HEK293 (cell line): ENCODE data around the gene CLTCL1.
A peak's percentile ranks its signal among the peaks of the same experiment; 100 is the strongest.

Source experiments
- CTCF ChIA-PET: fragments of 350-600 bp; formaldehyde crosslinking; extraction: SDS; loops from one replicate; lab custom pipeline; 2021; ENCODE audit warnings: antibody characterized with exemption; lab: Yijun Ruan, JAX
- POLR2A ChIA-PET: fragments of 300-600 bp; formaldehyde crosslinking; extraction: SDS; loops from one replicate; lab custom pipeline; 2020; ENCODE audit warnings: antibody characterized with exemption, inconsistent platforms; lab: Yijun Ruan, JAX
- H3K27ac ChIP-seq: fragments of 200-500 bp; sonication (Bioruptor generic); 2 replicates; pipeline ENCODE4 v1.5.1; 2014; ENCODE audit warnings: low read depth, low read length, control low read depth, inconsistent platforms; ENCODE audit errors: extremely low read depth
- H3K36me3 ChIP-seq, 2 experiments: fragments of 200-500 bp in 1 of 2; sonication (Bioruptor generic) in 1 of 2; 1 replicate in 1 of 2; 2 replicates in 1 of 2; pipeline ENCODE4 v1.5.1; 2014 to 2017; ENCODE audit warnings: inconsistent platforms in 2 of 2, low read length in 2 of 2; ENCODE audit not compliant: control insufficient read depth in 2 of 2, insufficient read depth in 1 of 2
- H3K4me1 ChIP-seq: fragments of 200-500 bp; sonication (Bioruptor generic); 2 replicates; pipeline ENCODE4 v1.5.1; 2014; ENCODE audit warnings: mild to moderate bottlenecking, low read length, inconsistent platforms; ENCODE audit not compliant: control insufficient read depth, insufficient read depth
- H3K4me3 ChIP-seq: 2 replicates; pipeline ENCODE4 v1.5.1; 2011; ENCODE audit warnings: low read depth, mild to moderate bottlenecking, control low read depth, low read length, moderate library complexity
- H3K9me3 ChIP-seq: fragments of 200-500 bp; sonication (Bioruptor generic); 2 replicates; pipeline ENCODE4 v1.5.1; 2014; ENCODE audit warnings: low read depth, low read length, inconsistent platforms; ENCODE audit not compliant: control insufficient read depth, insufficient read depth
- EGR2 ChIP-seq: fragments of 450-650 bp; formaldehyde crosslinking; IDR thresholded peaks from 2 replicates; pipeline ENCODE4 v1.5.1; 2016; ENCODE audit warnings: low read depth, missing biosample characterization, missing genetic modification characterization
- KLF8 ChIP-seq: fragments of 450-650 bp; formaldehyde crosslinking; IDR thresholded peaks from 2 replicates; pipeline ENCODE4 v1.5.1; 2016; ENCODE audit warnings: missing biosample characterization, missing genetic modification characterization
- ZFHX2 ChIP-seq: fragments of 450-650 bp; formaldehyde crosslinking; conservative IDR thresholded peaks from 2 replicates; pipeline ENCODE4 v1.5.1; 2016; ENCODE audit warnings: missing biosample characterization, missing genetic modification characterization
- ZIC2 ChIP-seq: fragments of 450-650 bp; formaldehyde crosslinking; IDR thresholded peaks from 2 replicates; pipeline ENCODE4 v1.5.1; 2016; ENCODE audit warnings: missing biosample characterization, missing genetic modification characterization
- ZNF112 ChIP-seq: fragments of 450-650 bp; formaldehyde crosslinking; IDR thresholded peaks from 2 replicates; pipeline ENCODE4 v1.5.0; 2017; ENCODE audit warnings: missing biosample characterization, missing genetic modification characterization
- ZNF174 ChIP-seq: fragments of 450-650 bp; formaldehyde crosslinking; IDR thresholded peaks from 2 replicates; pipeline ENCODE4 v1.5.0; 2017; ENCODE audit warnings: missing biosample characterization, mild to moderate bottlenecking, missing genetic modification characterization
- ZNF19 ChIP-seq: fragments of 450-650 bp; formaldehyde crosslinking; IDR thresholded peaks from 2 replicates; pipeline ENCODE4; 2016; ENCODE audit warnings: missing biosample characterization, missing genetic modification characterization, low read depth
- ZNF223 ChIP-seq: fragments of 450-650 bp; formaldehyde crosslinking; IDR thresholded peaks from 2 replicates; pipeline ENCODE4 v1.5.1; 2016; ENCODE audit warnings: missing biosample characterization, missing genetic modification characterization
- ZNF335 ChIP-seq: fragments of 450-650 bp; formaldehyde crosslinking; conservative IDR thresholded peaks from 2 replicates; pipeline ENCODE4 v1.5.1; 2016; ENCODE audit warnings: missing biosample characterization, missing genetic modification characterization
- ZNF404 ChIP-seq: fragments of 450-650 bp; formaldehyde crosslinking; IDR thresholded peaks from 2 replicates; pipeline ENCODE4 v1.5.1; 2017; ENCODE audit warnings: missing biosample characterization, missing genetic modification characterization
- ZNF510 ChIP-seq: fragments of 450-650 bp; formaldehyde crosslinking; IDR thresholded peaks from 2 replicates; pipeline ENCODE4 v1.5.1; 2018; ENCODE audit warnings: mild to moderate bottlenecking, missing genetic modification characterization, missing biosample characterization; ENCODE audit not compliant: insufficient replicate concordance
- ZNF549 ChIP-seq: fragments of 450-650 bp; IDR thresholded peaks from 2 replicates; pipeline ENCODE4 v1.5.1; 2018; ENCODE audit warnings: missing biosample characterization, missing genetic modification characterization, mild to moderate bottlenecking, inconsistent platforms, moderate library complexity
- TF ChIP-seq, protein P1 (sequence below): fragments of 450-650 bp; formaldehyde crosslinking; IDR thresholded peaks from 2 replicates; pipeline ENCODE4 v1.5.1; 2017; ENCODE audit warnings: missing biosample characterization, missing genetic modification characterization
- TF ChIP-seq, protein P2 (sequence below): fragments of 450-650 bp; IDR thresholded peaks from 2 replicates; pipeline ENCODE4 v1.5.1; 2018; ENCODE audit warnings: missing biosample characterization, missing genetic modification characterization

The CLTCL1 gene

DNA sequence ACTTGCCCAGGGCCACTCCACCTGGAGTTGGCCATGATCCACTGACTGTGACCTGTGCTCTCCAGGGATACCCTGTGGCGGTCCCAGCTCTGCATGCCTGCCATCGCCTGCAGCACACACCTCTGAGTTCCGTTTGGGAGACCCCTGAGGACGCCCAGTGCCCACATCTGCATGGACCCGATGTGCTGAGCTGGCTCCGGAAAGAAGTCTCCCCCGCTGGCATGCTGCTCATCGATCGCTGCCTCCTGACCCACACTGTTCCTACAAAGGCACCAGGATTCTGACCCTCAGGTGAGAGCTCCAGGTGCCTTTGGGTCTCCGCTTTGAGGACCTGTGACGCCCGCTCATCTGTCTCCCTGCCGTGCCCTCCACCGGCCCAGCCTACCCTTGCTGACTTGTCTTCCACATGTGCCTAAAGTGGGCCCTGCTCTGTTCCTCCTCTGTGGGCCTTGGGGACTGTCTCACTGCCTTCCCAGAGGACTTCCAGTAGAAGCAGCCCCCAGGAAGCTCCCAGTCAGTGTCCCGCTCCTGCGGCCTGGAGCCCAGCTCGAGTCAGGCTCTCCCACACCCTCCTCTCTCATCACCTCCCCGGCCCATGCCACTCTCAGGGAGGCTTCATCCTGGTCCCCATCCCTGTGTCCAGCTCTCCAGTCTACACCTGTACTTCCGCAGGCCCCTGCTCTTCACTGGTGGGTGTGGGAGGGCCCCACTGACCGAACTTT lies 107.1 kb downstream of the CLTCL1 start (continued):
- TF ChIP-seq ZNF223 (tag by site-specific recombination): no peak

DNA sequence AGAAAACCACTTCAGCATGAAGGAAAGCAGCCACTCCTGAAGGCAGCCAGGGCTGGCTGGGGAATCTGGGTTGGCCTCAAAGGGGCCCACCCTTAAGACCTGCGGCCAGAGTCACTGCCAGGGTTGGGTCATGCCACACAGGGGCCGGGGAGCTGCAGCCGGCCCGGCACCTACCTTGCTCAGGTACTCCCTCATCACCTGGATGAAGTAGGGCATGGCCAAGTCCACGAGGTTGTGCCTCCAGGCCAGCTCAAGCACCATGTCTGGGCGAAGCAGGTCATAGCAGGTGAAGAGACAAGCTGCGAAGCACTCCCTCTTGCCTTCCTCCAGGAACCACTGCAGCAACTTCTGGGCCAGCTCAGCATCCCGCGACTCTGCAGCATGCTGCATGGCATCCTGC lies 108.3 kb downstream of the CLTCL1 start:
- TF ChIP-seq ZNF510 (tag by site-specific recombination) (no peak), ZNF112 (no peak), ZNF174 (tag by site-specific recombination) (no peak), ZNF404 (tag by site-specific recombination) (no peak), ZNF19 (tag by site-specific recombination) (no peak), ZNF549 (tag by site-specific recombination) (no peak), ZNF335 (tag by site-specific recombination) (no peak)
- TF ChIP-seq, protein P1, sequence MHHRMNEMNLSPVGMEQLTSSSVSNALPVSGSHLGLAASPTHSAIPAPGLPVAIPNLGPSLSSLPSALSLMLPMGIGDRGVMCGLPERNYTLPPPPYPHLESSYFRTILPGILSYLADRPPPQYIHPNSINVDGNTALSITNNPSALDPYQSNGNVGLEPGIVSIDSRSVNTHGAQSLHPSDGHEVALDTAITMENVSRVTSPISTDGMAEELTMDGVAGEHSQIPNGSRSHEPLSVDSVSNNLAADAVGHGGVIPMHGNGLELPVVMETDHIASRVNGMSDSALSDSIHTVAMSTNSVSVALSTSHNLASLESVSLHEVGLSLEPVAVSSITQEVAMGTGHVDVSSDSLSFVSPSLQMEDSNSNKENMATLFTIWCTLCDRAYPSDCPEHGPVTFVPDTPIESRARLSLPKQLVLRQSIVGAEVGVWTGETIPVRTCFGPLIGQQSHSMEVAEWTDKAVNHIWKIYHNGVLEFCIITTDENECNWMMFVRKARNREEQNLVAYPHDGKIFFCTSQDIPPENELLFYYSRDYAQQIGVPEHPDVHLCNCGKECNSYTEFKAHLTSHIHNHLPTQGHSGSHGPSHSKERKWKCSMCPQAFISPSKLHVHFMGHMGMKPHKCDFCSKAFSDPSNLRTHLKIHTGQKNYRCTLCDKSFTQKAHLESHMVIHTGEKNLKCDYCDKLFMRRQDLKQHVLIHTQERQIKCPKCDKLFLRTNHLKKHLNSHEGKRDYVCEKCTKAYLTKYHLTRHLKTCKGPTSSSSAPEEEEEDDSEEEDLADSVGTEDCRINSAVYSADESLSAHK: no peak
- TF ChIP-seq, protein P2, sequence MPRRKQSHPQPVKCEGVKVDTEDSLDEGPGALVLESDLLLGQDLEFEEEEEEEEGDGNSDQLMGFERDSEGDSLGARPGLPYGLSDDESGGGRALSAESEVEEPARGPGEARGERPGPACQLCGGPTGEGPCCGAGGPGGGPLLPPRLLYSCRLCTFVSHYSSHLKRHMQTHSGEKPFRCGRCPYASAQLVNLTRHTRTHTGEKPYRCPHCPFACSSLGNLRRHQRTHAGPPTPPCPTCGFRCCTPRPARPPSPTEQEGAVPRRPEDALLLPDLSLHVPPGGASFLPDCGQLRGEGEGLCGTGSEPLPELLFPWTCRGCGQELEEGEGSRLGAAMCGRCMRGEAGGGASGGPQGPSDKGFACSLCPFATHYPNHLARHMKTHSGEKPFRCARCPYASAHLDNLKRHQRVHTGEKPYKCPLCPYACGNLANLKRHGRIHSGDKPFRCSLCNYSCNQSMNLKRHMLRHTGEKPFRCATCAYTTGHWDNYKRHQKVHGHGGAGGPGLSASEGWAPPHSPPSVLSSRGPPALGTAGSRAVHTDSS (tag by site-specific recombination): no peak
- ChIA-PET POLR2A (no interaction called here), CTCF (interaction anchor here (1.1 to 2.5 kb wide), 2 partner anchors 8 to 38 kb away, joined by 3 to 8 read pairs; partner anchors contain the start of gene ESS2)
- H3K9me3 ChIP-seq: no peaks in the 10 kb centered on the region
- H3K36me3 ChIP-seq: peaks cover 0 to 16% of the 10 kb centered on the region in 2 experiments; a peak in 1 of 3 replicates
- no peak overlapping the region for H3K27ac ChIP-seq
- H3K4me3 ChIP-seq: no peak overlapping the region
- no peaks in the 10 kb centered on the region for H3K4me1 ChIP-seq

DNA sequence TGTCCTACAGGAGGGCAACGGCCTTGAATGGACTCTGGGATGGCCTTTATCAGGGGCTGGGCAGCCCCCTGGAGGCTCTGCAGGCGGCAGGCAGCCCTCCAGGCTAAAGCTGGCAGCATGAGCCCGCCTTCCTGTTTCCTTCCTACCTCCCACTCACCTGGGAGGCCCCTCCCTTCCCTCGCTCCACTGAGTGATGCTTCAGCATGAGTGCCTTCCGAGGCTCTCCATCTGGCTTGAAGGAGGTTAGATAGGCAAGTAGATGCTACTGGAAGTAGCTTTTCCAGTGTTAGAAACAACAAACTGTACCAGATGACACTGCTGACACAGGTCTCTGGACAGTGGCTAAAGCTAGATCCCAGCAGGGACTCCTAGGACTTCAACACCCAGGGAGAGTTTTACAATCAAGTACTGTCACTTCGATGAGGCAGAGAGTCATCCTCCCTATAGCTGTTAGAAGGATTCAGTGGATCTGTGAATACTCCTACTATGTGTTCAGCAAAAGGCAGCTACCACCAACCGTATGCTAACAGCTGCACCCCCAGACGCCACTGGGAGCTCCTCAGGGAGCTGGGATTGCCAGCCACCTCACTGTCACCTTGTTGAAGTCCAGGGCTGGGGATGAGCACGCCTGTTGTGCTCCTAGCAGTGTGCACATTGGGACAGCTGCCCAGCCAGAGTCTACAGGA lies 108.9 kb downstream of the CLTCL1 start:
- no peak overlapping the region for H3K27ac ChIP-seq
- no peaks in the 10 kb centered on the region for H3K4me1 ChIP-seq
- H3K36me3 ChIP-seq: peaks cover 0 to 11% of the 10 kb centered on the region in 2 experiments; a peak in 1 of 3 replicates
- CTCF ChIA-PET: interaction anchor here (0.6 to 2.5 kb wide), 3 partner anchors 8 to 109 kb away, joined by 3 to 8 read pairs (median 3); partner anchors contain the start of genes CLTCL1 and ESS2
- H3K4me3 ChIP-seq: no peak overlapping the region
- TF ChIP-seq ZIC2 (tag by site-specific recombination): peak; percentile 22; the same call in 1 of the 2 replicates
- TF ChIP-seq EGR2: peak; percentile 35; the same call in 1 of the 2 replicates
- peak; percentile 37; the same call in 1 of the 2 replicates for TF ChIP-seq ZFHX2 (tag by site-specific recombination)
- no peak for TF ChIP-seq KLF8 (tag by site-specific recombination)
- TF ChIP-seq, all 188 proteins: peak for 3
- POLR2A ChIA-PET: no interaction called here
- no peaks in the 10 kb centered on the region for H3K9me3 ChIP-seq
